Epithelial cell of proximal tubule (primary cell): ENCODE data around the gene GADL1. TPM values are rescaled to one million over a fixed set of nuclear protein-coding genes. Genes with fewer than 3 reads are reported as not detected.

ENCODE experiments used
- DNase-seq: peaks from one replicate; pipeline ENCODE4 v3.0.0-alpha.2; 2011; ENCODE audit warnings: low read depth
- H3K4me3 ChIP-seq: 2 replicates; pipeline ENCODE4 v1.5.1; 2011; ENCODE audit warnings: low read depth, mild to moderate bottlenecking, low read length
- total RNA-seq: library from RNA; depleted of rRNA; stranded (reverse); fragments of >200 nt; gene quantifications from 2 replicates; pipeline ENCODE4 v1.2.3, GENCODE V29; 2015
- TF ChIP-seq, protein P1 (sequence below): conservative IDR thresholded peaks from 2 replicates; pipeline ENCODE4 v1.5.1; 2012; ENCODE audit warnings: low read depth, mild to moderate bottlenecking, low read length

The GADL1 gene
- total RNA-seq, 1 donor from 2014 or later: not detected

DNA sequence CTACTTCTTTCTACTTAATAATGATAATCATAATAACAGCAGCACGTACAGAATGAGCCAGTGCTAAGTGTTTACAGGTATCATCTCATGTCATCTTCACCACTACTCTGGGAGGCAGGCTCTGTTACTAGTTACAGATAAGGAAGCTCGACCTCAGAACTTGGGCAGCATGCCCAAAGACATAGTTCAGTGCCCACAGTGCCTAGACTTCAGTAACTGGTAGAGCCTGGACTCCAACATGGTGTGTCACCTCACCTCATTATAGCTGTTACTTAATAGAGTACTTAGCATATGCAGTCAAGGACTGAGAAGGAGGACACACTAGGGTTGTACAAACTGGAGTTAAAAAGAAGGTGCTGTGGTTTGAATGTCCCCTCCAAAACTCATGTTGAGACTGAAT is 7.6 kb downstream of the GADL1 start:
- TF ChIP-seq, protein P1, sequence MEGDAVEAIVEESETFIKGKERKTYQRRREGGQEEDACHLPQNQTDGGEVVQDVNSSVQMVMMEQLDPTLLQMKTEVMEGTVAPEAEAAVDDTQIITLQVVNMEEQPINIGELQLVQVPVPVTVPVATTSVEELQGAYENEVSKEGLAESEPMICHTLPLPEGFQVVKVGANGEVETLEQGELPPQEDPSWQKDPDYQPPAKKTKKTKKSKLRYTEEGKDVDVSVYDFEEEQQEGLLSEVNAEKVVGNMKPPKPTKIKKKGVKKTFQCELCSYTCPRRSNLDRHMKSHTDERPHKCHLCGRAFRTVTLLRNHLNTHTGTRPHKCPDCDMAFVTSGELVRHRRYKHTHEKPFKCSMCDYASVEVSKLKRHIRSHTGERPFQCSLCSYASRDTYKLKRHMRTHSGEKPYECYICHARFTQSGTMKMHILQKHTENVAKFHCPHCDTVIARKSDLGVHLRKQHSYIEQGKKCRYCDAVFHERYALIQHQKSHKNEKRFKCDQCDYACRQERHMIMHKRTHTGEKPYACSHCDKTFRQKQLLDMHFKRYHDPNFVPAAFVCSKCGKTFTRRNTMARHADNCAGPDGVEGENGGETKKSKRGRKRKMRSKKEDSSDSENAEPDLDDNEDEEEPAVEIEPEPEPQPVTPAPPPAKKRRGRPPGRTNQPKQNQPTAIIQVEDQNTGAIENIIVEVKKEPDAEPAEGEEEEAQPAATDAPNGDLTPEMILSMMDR: no peak
- H3K4me3 ChIP-seq: no peak overlapping the region
- peak; percentile 53 for DNase-seq

DNA sequence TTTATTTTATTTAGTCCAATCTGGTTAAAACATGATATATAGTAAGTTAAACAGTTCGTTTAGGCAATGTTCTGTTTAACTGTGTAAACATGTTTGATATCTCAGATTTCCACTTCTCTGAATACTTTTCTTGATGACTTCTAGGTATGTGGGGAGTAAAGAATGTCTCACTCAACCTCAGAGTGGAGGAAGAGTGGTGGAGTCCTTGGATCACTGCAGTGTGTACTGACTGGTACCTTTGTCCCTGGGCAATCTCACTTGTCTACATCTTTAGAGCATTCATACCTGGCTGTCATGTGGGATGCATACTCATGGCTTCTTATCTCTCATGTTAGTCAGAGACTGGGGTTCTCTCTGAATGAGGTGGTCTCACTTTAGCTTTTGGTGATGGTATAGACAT is 15.6 kb downstream of the GADL1 start:
- H3K4me3 ChIP-seq: no peak overlapping the region
- DNase-seq: no peak
- TF ChIP-seq, protein P1: no peak

DNA sequence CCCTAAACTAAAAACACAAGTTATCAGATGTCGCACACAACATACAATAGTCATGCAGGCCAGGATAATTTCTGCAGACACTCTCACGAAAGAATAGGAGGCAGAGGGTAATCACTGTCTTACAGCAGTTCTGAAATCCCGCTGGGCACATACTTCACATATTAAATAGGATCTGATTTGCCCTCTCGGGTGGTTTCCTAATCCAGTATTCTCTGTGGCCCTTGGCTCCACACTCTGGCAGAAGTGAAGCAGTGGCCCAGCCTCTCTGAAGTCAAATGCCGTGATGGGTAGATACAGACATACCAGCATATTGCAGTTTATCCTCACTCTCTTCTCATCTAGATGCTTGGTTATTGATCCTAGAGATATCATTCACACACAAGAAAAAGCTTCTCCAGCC is 19.0 kb downstream of the GADL1 start:
- DNase-seq: no peak
- no peak overlapping the region for H3K4me3 ChIP-seq
- TF ChIP-seq, protein P1: no peak

DNA sequence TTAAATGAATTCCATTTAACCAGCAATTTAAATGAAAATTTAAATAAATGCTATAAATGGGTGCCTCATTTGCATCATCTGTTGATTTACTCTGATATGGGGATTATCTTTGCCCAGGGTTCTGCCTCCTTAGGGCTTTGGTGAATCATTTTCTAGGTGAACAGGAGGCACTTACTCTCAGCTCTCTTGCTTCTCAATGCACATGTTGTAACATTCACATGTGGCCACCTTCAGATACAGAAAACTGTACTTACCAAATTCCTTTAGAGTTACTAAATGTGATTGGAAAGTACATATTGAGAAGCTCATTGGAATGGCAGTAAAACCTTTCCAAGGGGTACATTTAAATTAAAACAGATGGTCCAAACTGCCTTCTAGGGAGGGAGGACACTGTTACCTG is 20.8 kb downstream of the GADL1 start:
- no peak for DNase-seq
- TF ChIP-seq, protein P1: no peak
- no peak overlapping the region for H3K4me3 ChIP-seq

DNA sequence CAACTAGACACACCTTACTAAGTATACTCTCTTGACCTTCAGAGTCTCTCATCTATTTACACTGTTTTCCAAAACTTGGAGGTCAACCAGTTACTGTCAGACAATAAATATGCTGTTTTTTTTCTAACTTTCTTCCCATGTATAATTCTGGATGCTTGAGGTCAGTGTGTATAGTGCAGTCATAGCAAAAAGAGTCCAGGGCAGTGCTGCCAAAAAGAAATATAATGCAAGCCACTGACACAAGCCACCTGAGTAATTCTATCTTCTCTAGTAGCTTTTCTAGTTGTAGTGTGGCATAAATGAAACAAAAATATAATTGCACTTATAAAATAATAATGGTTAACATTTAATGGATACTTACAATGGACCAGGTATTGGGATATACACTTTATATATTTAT is 21.6 kb downstream of the GADL1 start:
- TF ChIP-seq, protein P1: no peak
- no peak overlapping the region for H3K4me3 ChIP-seq
- DNase-seq: no peak

DNA sequence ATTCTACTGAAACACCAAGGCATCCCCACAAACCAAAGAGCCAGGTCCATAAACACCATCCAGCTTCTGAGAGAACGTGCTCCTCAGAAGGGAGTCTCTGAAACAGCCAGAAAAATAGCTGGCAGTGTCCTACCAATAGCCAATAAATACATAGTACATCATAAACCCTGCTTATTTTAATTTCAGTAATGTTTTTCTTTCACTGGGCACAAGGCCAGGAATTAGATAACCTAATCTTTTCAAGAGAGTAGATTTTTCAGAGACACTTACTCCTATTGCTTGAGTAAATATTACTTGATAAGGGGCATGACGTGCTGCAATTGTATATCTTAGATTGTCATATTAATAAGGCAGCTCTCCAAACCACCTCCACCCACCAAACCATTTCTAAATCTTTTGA is 22.7 kb downstream of the GADL1 start:
- TF ChIP-seq, protein P1: no peak
- DNase-seq: no peak
- H3K4me3 ChIP-seq: no peak overlapping the region

DNA sequence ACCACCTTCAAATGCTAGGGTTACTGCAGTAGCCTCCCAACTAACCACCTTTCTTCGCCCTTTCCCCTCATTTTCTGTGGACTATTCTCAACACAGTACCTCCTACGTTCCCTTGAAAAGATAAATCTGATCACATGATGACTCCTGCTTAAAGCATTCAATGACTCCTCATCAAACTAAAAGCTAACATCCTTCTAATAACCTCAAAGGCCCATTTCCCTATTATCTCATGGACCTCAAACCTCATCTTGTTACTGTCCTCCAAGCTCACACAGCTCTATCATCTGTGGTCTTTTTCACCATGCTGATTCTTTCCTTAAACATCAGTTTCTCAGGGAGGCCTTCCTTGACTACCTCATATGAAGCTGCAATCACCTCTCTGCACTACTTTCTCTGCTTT is 29.6 kb downstream of the GADL1 start:
- no peak for DNase-seq
- TF ChIP-seq, protein P1: no peak

More for the DNA sequence above, 29.6 kb downstream of the GADL1 start:
- no peak overlapping the region for H3K4me3 ChIP-seq
